C4-2B (cell line): Measurements from ENCODE around the gene ZNF592.

Experiments used
- ZFX ChIP-seq: fragments of 450-650 bp; IDR thresholded peaks from 2 replicates; pipeline ENCODE4 v1.6.1; 2017
- TF ChIP-seq, protein P1 (sequence below): fragments of 450-650 bp; conservative IDR thresholded peaks from 2 replicates; pipeline ENCODE4 v1.5.1; 2017; ENCODE audit warnings: mild to moderate bottlenecking

DNA sequence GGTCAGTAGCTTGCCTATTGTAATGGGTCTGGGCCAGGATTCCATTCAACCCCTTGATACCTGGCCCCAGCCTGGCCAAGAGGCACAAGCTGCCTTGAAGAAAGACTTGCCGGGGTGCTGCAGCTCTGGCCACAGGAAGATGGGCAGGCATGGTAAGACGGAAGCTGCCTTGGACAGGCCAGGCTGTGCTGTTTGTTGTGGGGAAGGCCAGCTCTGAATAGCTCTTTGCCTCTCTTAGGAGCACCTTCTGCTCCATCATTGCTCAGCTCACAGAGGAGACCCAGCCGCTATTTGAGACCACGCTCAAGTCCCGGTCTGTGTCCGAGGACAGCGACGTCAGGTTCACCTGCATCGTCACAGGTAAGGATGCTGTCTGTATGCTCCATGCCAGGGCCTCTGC is 78.9 kb downstream of the ZNF592 start:
- TF ChIP-seq, protein P1, sequence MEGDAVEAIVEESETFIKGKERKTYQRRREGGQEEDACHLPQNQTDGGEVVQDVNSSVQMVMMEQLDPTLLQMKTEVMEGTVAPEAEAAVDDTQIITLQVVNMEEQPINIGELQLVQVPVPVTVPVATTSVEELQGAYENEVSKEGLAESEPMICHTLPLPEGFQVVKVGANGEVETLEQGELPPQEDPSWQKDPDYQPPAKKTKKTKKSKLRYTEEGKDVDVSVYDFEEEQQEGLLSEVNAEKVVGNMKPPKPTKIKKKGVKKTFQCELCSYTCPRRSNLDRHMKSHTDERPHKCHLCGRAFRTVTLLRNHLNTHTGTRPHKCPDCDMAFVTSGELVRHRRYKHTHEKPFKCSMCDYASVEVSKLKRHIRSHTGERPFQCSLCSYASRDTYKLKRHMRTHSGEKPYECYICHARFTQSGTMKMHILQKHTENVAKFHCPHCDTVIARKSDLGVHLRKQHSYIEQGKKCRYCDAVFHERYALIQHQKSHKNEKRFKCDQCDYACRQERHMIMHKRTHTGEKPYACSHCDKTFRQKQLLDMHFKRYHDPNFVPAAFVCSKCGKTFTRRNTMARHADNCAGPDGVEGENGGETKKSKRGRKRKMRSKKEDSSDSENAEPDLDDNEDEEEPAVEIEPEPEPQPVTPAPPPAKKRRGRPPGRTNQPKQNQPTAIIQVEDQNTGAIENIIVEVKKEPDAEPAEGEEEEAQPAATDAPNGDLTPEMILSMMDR = no peak
- no peak for TF ChIP-seq ZFX
